Measurements from ENCODE around the gene SRGAP3.

The SRGAP3 gene

GRCh38 chr3:9204253-9204992, 45.0 kb downstream of the SRGAP3 start:
- no peak overlapping the region for H3K4me3 ChIP-seq (replicated peaks; ENCODE audit: low read depth, low read length)
- TF ChIP-seq CTCF (IDR thresholded peaks at IDR 0.05; ENCODE audit: low read length, missing control alignments): no peak
- no peak for DNase-seq (ENCODE audit: low read depth)

- DNase-seq (ENCODE audit: low read depth): no peak
- no peak overlapping the region for H3K4me3 ChIP-seq (replicated peaks; ENCODE audit: low read depth, low read length)
- no peak for TF ChIP-seq CTCF (IDR thresholded peaks at IDR 0.05; ENCODE audit: low read length, missing control alignments)
Measured at GRCh38 chr3:9203317-9203716, 46.1 kb downstream of the SRGAP3 start.

- no peak for TF ChIP-seq CTCF (IDR thresholded peaks at IDR 0.05; ENCODE audit: low read length, missing control alignments)
- H3K4me3 ChIP-seq (replicated peaks; ENCODE audit: low read depth, low read length): no peak overlapping the region
- DNase-seq (ENCODE audit: low read depth): no peak
Measured at GRCh38 chr3:9202546-9202945, 46.9 kb downstream of the SRGAP3 start.

GRCh38 chr3:9201955-9202354, 47.5 kb downstream of the SRGAP3 start:
- DNase-seq (ENCODE audit: low read depth): no peak
- no peak for TF ChIP-seq CTCF (IDR thresholded peaks at IDR 0.05; ENCODE audit: low read length, missing control alignments)

GRCh38 chr3:9201266-9201665, 48.2 kb downstream of the SRGAP3 start:
- no peak overlapping the region for H3K4me3 ChIP-seq (replicated peaks; ENCODE audit: low read depth, low read length)
- no peak for DNase-seq (ENCODE audit: low read depth)
- TF ChIP-seq CTCF (IDR thresholded peaks at IDR 0.05; ENCODE audit: low read length, missing control alignments): no peak

More at GRCh38 chr3:9201955-9202354, 47.5 kb downstream of the SRGAP3 start:
- H3K4me3 ChIP-seq (replicated peaks; ENCODE audit: low read depth, low read length): no peak overlapping the region

GRCh38 chr3:9199775-9200174, 49.7 kb downstream of the SRGAP3 start:
- DNase-seq (ENCODE audit: low read depth): no peak
- no peak overlapping the region for H3K4me3 ChIP-seq (replicated peaks; ENCODE audit: low read depth, low read length)
- TF ChIP-seq CTCF (IDR thresholded peaks at IDR 0.05; ENCODE audit: low read length, missing control alignments): no peak

GRCh38 chr3:9198899-9199335, 50.5 kb downstream of the SRGAP3 start:
- TF ChIP-seq CTCF (IDR thresholded peaks at IDR 0.05; ENCODE audit: low read length, missing control alignments): no peak
- no peak for DNase-seq (ENCODE audit: low read depth)
- no peak overlapping the region for H3K4me3 ChIP-seq (replicated peaks; ENCODE audit: low read depth, low read length)
